Left renal cortex interstitium (tissue), 4 donors: ENCODE data around the gene HDAC3. TPM values are rescaled to one million over a fixed set of nuclear protein-coding genes. Genes with fewer than 3 reads are reported as not detected.
"Not testable (repeated sequence)": the region's sequence is repeated elsewhere in the genome, so short reads cannot be mapped to it uniquely, and the experiment has no call there.

Experiments
- DNase-seq, 4 donors: peaks; one replicate each; pipeline ENCODE4 v3.0.0-alpha.2; 2013; ENCODE audit warnings: low read depth in 4 of 4, low spot score in 2 of 4, missing footprints in 1 of 4
- polyA plus RNA-seq, 4 donors: library from polyadenylated mRNA; unstranded; fragments of 120-200 nt; gene quantifications; one replicate each; pipeline ENCODE4 v1.2.1, GENCODE V29; 2013; ENCODE audit not compliant: insufficient read length in 4 of 4

The HDAC3 gene
- polyA plus RNA-seq, 4 donors: 82.6 to 125 (median 106) TPM

GRCh38 chr5:141636106-141636412, 590 bp downstream of the HDAC3 start:
- no peak for DNase-seq

- no peak for DNase-seq
Measured at GRCh38 chr5:141635646-141636045, 1.0 kb downstream of the HDAC3 start.

DNA sequence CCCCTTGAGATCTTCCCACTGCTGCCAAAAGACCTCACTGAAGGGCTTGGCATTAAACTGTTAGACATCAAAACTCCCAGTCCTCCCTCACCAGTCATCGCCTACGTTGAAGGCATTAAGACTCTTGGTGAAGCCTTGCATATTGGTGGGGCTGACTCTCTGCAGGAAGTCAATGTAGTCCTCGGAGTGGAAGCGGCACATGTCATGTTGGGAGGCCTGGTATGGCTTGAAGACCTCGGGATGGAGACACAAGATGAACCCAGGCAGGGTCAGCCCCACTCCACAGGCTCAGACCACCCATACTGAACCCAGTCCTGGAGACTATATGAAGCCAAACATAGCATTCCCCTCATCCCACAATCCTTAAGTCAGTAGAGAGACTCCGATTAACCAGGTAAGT, 1.9 kb downstream of the HDAC3 start:
- no peak for DNase-seq

DNA sequence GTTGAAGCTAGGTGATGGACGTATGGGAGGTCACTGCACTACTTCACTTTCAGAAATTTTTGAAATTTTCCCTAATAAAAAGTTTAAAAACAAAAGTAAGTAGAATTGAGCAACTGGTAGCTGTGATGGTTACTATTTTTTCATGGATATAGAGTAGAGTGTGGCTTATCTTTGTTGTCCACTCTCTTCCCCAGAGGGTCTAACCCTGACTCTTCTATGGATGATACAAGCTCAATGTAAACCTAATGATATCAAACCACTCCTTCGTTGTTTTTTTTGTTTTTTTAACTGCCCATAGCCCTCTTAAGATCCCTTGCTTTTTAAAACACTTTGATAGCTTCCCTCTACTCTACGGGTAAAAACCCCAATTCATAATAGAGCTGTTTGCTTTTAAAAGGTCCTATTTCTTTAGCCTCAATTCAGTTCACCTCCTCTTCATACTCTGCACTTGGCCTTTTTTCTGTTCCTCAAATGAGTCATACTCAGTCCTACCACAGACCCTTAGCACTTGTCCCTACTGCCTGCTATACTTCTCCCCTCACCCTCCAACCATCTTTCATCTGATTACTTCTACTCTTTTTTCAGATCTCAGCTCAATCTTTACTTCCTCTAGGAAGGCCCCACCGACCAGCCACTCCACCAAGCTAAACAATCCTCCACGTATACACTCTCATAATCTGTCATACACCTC, 2.6 kb downstream of the HDAC3 start:
- DNase-seq: no peak

GRCh38 chr5:141632650-141633049, 4.0 kb downstream of the HDAC3 start:
- no peak for DNase-seq

DNA sequence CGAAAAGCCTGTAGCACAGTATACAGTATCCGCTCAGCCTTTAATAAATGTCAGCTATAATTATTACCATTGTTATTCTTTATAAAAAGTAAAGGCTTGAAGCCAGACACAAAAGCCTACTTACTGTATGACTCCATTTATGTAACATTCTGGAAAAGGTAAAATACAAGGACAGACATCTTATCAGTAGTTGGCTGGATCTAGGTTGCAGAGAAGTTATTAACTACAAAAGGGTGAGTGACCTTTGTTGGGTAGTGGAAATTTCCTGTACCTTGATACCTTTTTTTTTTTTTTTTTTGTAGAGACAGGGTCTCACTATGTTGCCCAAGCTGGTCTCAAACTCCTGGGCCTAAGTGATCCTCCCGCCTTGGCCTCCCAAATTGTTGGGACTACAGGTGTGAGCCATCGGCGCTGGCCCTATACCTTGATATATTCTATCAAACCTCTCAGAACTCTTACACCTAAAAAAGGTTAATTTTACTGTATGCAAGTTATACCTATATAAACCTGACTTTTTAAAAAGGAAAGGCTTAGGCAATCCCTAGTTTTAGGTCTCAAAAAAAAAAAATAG, 6.0 kb downstream of the HDAC3 start:
- no peak for DNase-seq

GRCh38 chr5:141628175-141628788, 8.4 kb downstream of the HDAC3 start:
- DNase-seq: no peak

DNA sequence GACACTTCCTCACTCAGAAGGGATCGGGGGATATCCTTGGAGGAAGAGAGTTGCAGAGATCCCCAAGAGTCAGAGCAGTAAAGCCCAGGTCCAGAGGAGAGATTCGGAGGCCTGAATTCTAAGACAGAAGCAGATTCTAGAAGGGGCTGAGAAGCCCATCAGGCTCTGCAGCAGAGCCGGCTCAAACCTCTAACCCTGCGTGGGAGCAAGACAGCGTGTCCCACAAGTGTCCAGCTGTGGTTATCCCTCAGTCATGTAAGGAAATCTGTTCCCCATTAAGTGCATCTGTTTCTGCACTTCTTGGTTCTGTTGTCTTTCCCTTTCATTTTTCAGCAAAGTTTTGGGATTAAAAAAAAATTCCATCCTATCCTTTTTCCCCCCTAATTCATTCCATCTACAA, 13.0 kb downstream of the HDAC3 start:
- DNase-seq: no peak

GRCh38 chr5:141623186-141623585, 13.5 kb downstream of the HDAC3 start:
- no peak for DNase-seq

GRCh38 chr5:141618804-141619554, 17.7 kb downstream of the HDAC3 start, which contains the start of gene DIAPH1:
Gene DIAPH1 (minus strand): TSS chr5:141619000. CDS start chr5:141618914, 86 bp downstream.
- DNase-seq: peak in 3 of 4 donors; percentile 88 to 94 (median 94)

DNA sequence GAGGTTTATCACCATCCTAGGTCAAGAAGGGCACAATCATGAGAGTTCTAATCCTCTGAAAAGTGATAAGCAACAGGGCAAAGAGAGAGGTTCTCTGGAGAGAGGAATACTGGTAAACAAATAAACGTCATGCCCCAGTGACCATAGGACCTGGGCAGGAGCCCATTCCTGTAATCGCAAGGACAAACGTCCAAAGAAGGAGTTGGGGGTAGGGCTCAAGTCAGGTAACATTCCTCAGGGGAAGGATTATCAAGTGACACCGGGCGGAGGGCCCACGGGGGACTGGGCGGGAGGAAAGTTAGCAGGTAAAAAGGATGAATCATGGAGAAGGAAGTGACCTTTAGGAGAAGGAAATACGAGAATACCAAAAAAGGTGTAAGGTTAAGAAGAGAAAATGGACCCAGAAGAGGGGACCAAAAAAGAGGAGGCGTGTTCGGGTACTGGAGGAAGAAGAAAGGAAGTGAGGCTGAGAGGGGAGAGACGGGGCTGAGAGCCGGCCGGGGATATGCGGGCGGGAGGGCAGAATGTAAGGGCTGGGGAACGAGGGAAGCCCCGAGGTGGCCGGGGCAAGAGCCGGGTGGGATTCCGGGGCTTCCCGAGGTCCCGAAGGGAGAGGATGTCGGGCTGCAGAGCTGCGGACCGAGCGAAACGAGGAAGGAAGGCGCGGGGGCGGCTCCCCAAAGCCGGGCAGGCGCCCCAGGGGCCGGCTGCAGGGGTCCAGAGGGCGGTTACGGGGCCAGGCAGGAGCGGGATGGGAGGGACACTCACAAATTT, 18.4 kb downstream of the HDAC3 start:
- DNase-seq: peak in 1 of 4 donors; percentile 37

GRCh38 chr5:141617682-141618029, 19.0 kb downstream of the HDAC3 start:
- DNase-seq: peak in 1 of 4 donors; percentile 10

GRCh38 chr5:141617128-141617527, 19.5 kb downstream of the HDAC3 start:
- DNase-seq: no peak

- DNase-seq: no peak
Measured at GRCh38 chr5:141615991-141616720, 20.5 kb downstream of the HDAC3 start.

GRCh38 chr5:141613344-141613743, 23.3 kb downstream of the HDAC3 start:
- DNase-seq: no peak

DNA sequence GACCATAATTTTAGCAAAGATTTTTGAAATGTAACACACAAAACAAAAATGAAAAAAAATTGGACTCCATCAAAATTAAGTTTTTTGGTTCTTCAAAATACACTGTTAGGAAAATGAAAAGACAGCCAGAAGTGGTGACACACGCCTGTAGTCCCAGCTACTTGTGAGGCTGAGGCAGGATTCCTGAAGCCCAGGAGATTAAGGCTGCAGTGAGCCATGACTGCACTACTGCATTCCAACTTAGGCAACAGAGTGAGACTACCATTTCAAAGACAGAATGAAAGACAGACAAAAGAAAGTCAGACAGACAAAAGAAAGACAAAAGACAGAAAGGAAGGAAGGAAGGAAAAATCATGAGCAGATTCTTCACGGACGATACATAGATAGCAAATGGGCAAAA, 25.4 kb downstream of the HDAC3 start:
- DNase-seq: no peak

- DNase-seq: not testable (repeated sequence)
Measured at GRCh38 chr5:141609921-141610320, 26.7 kb downstream of the HDAC3 start.

- DNase-seq: no peak
Measured at GRCh38 chr5:141609044-141609443, 27.6 kb downstream of the HDAC3 start.

- no peak for DNase-seq
Measured at GRCh38 chr5:141608557-141608956, 28.1 kb downstream of the HDAC3 start.

GRCh38 chr5:141608046-141608445, 28.6 kb downstream of the HDAC3 start:
- DNase-seq: no peak
